ENCODE data around the gene CHPT1.

DNA sequence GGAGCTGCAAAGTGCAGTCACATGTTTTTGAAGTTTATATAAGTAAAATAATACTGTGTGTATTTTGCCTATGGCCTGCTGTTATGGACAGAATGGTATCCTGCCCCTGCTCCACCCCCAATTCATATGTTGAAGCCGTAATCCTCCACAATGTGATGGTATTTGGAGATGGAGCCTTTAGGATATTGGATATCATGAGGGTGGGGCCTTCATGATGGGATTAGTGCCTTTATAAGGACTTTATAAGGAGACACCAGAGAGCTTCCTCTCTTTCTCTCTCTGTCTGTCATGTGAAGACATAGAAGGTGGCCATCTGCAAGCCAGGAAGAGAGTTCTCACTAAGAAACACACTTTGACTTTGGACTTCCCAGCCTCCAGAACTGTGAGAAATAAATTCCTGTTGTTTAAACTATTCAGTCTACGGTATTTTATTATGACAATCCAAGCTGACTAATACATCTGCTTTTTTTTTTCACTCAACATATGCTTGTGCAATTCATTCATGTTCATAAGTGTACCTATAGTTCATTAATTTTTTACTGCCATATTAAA is 3.1 kb upstream of the CHPT1 start:
- TF ChIP-seq, protein P1, sequence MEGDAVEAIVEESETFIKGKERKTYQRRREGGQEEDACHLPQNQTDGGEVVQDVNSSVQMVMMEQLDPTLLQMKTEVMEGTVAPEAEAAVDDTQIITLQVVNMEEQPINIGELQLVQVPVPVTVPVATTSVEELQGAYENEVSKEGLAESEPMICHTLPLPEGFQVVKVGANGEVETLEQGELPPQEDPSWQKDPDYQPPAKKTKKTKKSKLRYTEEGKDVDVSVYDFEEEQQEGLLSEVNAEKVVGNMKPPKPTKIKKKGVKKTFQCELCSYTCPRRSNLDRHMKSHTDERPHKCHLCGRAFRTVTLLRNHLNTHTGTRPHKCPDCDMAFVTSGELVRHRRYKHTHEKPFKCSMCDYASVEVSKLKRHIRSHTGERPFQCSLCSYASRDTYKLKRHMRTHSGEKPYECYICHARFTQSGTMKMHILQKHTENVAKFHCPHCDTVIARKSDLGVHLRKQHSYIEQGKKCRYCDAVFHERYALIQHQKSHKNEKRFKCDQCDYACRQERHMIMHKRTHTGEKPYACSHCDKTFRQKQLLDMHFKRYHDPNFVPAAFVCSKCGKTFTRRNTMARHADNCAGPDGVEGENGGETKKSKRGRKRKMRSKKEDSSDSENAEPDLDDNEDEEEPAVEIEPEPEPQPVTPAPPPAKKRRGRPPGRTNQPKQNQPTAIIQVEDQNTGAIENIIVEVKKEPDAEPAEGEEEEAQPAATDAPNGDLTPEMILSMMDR (IDR thresholded peaks at IDR 0.05): no peak
- TF ChIP-seq ZFX (IDR thresholded peaks at IDR 0.05; ENCODE audit: borderline replicate concordance): no peak

Measured in 22Rv1 (cell line).